GM08714 (cell line): Measurements from ENCODE around the gene PTK7.
A peak's percentile ranks its signal among the peaks of the same experiment; 100 is the strongest.
"Not testable (repeated sequence)": the region's sequence is repeated elsewhere in the genome, so short reads cannot be mapped to it uniquely, and the experiment has no call there.

ENCODE experiments used
- H3K4me3 ChIP-seq: fragments of 200-500 bp; sonication (Bioruptor generic); 2 replicates; pipeline ENCODE4 v1.5.1; 2014; ENCODE audit warnings: mild to moderate bottlenecking, low read length, inconsistent platforms
- ZNF274 ChIP-seq: IDR thresholded peaks from 2 replicates; pipeline ENCODE4 v1.6.1; 2012; ENCODE audit warnings: mild to moderate bottlenecking, low read depth, low read length

Gene PTK7

DNA sequence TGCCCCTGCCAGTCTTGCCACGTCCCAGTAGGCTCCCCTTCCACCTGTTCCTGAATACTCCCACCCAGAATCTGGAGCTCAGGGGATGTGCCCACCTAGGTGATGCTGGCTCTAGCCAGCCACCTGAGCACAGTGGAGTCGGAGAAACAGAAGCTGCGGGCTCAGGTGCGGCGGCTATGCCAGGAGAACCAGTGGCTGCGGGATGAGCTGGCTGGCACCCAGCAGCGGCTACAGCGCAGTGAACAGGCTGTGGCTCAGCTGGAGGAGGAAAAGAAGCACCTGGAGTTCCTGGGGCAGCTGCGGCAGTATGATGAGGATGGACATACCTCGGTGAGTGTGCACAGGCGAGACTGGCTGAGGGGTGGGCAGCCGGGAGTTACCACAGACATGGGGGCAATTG, 13.3 kb upstream of the PTK7 start:
- no peak for TF ChIP-seq ZNF274
- no peak overlapping the region for H3K4me3 ChIP-seq

DNA sequence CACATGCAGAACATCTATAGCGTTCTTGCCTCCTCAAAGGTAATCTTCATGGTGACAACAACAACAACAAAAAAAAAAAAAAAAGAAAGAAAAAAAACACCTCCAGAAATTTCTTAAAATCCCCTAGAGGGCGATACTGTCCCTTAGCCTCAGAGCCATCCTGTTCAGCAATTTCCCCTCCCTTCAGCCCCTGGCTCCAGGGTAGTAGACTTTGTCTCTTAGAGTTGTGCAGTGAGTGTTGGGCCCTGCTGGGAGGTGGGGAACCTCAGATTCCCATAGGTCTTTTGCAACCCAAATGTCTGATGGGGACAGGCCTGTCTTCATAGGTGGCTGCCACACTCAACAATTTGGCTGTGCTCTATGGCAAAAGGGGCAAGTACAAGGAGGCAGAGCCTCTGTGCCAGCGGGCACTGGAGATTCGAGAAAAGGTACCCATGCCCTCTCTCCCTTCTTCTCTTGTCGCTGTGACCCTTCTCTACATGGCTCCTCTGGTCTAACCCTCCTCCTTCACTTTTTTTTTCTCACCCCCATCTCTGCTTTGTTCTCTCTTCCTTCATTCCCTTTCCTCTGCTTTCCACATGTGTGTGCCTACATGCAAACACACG, 6.0 kb upstream of the PTK7 start:
- no peak overlapping the region for H3K4me3 ChIP-seq
- no peak for TF ChIP-seq ZNF274

DNA sequence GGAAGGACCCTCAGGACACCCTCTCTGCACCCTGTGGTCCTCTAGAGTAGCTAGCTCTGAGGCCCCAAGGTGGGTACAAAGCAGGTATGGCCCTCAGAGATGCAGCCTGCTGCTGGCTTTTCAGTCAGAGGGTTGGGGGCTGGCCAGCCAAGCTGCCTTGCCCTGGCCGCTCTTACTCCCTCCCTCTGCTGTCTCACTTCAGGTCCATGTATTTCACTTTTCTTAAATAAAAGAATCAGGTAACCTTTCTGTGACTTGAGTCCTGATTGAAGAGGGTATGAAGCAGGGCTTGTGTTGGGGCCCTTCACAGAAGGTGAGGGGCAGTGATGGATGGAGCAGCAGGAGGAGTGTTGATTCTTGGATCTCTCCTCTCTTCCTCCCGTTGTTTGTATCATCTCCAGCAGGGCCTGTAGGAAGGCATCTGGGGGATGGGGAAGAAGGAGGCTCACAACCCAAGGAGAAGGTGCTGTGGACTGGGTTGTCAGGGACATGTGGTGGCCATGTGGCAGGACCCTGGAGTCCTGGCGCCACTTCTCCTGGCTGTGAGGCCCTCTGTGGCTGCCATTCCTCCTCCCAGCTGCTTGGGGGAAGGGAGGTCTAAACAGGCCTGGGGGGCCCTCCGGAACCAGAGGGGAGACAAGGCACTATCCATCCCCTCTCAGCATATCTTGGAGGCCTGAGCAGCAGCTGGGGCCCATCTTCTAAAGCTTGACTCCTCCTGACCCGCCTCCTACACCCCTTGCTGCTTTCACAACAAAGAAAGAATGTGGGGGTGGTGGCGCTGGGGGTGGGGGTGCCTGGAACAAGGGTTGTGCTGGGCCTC, 1.1 kb upstream of the PTK7 start:
- no peak overlapping the region for H3K4me3 ChIP-seq
- no peak for TF ChIP-seq ZNF274

DNA sequence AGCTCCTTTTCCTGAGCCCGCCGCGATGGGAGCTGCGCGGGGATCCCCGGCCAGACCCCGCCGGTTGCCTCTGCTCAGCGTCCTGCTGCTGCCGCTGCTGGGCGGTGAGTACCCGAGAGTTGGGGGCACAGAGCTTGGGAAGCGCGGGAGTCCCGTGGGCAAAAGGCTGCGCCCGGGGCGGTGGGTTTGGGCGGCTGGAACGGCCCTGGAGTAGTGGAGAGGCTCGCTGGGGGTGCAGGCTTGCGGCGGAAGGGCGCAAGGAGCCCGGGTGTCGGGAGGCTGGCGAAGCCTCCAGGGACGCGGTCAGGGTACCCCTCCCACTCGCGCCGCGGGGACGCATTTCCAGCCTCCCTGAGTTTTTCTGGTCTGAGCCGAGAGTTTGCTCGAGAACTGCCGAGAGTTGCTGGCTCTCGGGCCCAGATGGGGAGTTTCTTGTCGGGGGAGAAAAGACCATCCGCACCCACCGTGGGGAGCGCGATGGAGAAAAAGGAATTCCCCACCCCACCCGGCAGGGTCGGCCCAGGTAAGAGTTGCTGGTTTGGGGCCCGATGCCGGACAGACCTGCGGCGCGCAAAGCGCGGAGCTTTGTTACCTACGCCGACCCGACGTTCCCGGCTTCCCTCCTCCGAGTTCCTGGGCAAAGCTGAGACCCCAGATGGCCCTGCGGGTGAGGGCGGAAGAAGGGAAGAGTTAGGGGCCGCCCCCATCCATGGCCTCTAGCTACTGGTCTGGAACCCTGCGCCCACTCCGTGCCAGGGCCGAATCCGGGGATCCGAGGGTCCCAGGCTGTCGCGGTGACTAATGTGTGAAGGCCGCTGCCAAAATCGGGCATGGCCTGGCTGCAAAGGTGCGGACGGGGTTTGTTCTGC, 584 bp downstream of the PTK7 start:
- H3K4me3 ChIP-seq = peak overlapping the region; percentile 61

DNA sequence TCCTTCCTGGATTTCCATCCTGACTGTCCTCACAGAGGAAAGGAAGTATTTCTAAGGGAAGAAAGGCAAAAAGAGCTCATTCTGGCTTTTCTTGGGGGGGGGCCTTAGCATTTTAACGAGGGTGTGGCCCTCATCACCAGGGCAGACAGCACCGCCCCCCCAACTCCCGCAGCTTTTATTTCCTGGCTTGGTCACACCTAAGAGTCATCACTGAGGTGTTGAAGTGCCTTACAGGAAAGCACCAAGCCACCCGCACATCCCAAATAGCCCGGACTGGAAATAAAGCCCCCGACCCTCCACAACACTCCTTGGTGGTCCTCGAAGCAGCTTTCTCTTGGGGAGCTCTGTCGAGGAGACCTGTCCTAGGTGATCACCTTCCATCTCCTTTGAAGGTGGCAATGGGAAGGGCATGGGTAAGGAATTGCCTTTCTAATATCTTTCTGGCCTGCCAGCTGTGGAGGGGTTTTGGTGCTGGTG, 1.3 kb downstream of the PTK7 start:
- TF ChIP-seq ZNF274 = no peak
- H3K4me3 ChIP-seq = peak overlapping the region; percentile 61

More for the DNA sequence above, 584 bp downstream of the PTK7 start:
- no peak for TF ChIP-seq ZNF274

DNA sequence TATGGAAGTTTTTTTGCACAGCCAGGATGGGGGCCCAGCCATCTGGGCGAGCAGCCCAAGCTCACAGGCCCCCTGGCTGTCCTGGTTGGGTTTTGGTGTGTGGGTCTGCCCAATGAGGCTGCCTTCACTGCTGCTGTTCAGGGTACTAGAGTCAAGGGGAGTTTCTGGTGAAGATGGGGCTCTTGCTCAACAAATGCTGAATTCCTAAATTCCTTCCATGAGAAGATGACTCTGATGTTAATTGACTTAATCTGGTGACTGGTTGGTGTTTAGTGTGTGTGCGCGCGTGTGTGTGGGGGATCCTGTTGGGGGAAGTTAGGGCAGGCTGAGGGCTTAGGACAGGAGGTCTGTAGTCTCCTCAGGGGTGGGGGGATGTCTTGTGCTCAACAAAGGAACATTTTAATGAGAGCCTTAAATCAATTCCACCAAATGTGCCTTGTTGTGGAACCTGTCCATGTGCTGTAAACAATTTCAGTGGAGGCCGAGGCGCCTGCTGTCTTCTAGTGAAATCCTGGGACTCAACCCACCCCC, 1.9 kb downstream of the PTK7 start:
- H3K4me3 ChIP-seq = no peak overlapping the region
- no peak for TF ChIP-seq ZNF274

DNA sequence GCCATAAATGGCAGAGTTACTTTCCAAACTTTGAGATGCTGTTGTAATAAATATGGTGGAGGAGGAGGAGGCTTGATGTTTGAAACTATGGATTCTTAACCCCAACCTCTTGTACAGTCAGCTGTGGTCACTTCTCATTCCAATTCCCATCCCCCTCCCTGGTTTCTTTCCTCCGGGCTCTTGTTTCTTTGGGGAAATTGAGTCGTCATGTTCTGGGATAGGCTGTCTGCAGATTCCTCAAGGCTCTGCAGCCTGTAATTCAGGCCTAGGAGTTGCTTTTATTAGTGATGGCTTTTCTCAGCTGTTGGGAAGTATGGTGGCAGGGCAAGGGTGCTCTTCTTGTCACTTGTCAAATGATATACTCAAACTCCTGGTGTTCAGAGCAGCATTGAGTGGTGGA, 2.6 kb downstream of the PTK7 start:
- TF ChIP-seq ZNF274 = no peak
- H3K4me3 ChIP-seq = no peak overlapping the region

DNA sequence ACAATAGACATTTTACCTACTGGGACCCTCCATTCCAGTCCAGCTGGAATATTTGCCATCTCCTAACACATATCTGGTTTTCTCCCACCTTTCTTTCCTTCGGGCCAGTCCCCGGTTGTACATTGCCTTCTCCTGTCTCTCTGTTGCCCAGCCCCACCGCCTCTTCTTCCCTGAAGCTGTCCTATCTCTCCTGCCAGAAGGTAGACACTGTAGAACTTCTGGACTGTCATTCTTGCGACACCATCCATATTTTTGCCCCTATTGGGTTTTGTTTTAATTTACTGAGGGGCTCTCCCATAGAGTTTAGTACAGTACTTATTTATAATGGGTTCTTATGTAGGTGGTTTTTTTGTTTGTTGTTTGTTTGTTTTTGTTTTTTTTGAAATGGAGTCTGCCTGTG, 4.9 kb downstream of the PTK7 start:
- H3K4me3 ChIP-seq = no peak overlapping the region
- TF ChIP-seq ZNF274 = no peak

DNA sequence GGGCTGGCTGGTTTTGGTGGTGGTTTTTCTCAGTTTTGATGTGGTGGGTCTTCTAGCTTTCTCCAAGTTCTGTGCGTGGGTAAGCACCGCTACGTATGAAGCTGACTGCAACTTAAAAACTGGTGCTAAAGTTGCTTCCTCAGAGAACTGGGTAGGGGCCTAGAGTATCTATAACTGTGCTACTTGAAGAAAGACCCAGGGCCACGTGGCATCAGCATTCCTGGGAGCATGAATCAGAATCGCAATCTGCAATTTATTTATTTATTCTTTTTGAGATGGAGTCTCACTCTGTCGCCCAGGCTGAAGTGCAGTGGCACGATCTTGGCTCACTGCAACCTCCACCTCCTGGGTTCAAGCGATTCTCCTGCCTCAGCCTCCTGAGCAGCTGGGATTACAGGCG, 5.8 kb downstream of the PTK7 start:
- not testable (repeated sequence) for H3K4me3 ChIP-seq

DNA sequence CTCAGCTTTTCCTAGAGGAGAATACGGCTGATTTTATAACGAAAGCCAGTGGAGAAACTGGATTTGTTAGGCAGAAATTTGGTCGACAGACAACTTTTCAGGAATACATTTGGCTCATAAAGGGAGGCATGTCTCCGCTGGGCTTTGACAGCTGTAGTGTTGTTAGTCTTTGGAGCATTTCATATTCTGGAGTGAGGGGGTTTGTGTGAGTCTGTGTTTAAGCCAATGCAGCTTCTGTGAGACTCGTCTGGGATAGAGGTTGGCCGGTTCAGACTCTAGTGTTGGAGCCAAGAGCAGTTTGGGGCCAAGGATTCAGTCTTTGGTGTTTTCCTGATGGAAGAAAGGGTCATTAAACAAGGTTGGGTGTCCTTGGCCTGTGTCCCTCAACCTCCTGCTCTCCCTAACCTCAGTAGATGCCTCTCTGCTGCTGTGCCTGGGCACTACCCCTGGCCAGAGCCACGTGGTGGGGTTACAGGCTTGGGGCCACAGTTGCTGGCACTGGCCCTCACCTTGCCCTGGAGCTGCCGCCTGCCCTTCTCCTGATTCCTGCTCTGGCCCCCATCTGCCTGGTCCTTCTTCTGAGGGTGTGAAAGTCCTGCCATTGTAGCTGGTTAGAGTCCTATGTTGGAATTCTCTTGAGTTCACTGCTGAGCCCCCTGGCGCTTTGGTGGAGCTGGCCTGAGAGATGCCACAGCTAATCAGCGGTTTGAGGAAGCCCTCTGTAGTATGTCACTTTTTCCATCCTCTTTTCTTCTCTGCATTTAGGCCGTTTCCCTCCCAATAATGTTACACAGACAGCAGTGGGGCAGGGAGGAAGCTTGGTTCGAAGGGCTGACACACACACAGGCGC, 6.9 kb downstream of the PTK7 start:
- no peak for TF ChIP-seq ZNF274
- no peak overlapping the region for H3K4me3 ChIP-seq

DNA sequence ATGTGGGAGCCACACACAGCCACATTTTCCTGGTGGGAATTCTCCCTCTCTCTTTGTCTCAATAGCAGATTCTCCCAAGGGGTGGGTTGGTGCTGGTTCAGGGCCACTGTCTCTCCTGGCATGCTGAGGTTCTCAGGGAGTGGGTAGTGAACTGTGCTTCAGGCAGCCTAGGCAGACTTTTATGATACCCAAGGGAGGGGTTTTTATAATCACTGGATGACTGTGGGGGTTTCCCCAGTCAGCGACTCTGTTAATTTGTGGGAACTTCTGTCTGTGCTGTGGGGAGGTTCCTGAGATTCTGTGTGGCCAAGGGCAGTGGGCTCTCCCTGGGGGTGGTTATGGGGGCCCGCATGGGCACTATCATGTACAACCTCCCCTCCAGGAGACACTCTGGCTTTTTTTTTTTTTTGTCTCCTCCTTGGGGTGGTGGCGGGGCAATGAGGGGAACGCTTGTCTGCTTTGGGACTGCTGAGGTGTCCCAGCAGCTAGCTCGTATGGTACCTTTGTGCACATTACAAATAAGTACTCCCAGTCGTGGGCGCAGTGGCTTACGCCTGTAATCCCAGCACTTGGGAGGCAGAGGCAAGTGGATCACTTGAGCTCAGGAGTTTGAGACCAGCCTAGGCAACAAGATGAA, 10.0 kb downstream of the PTK7 start:
- TF ChIP-seq ZNF274 = no peak
- H3K4me3 ChIP-seq = no peak overlapping the region

DNA sequence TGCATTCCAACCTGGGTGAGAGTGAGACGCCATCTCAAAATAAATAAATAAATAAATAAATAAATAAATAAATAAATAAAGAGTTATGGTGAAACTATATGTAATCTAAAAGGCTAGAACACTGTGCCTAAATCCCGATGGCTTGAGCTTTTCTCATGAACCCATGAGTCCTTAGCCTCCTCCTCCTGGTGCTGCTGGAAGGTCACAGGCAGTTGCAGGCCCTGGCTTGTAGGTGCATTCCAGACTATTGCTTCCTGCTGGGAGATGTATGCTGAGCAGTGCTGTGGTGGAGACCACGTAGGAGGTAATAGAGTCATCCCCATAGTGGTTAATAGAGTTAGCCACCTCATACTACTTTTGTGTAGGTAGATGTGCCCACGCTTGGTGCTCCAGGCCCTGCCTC, 12.5 kb downstream of the PTK7 start:
- no peak overlapping the region for H3K4me3 ChIP-seq
- TF ChIP-seq ZNF274 = no peak

DNA sequence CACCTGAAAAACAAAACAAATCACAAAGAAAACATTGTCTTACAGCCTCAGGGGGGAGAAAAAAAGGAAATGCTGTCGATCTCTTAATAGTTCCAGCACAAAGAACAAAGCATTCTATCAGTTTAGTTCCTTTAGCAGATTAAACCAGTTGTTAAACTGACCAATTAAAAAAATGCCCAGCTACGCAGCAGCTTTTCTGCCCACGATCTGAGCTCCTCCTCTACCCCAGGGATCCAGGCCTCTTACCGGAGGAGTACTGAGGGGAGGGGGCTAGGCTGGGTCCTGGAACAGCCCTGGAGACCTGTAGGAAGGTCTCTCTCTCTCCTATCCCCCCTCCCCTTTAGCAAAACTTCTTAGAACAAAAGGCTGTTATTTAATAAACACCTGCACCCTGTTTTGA, 13.4 kb downstream of the PTK7 start:
- no peak for TF ChIP-seq ZNF274
- no peak overlapping the region for H3K4me3 ChIP-seq
